Cardiac muscle cell (in vitro differentiated cells and primary cell): Measurements from ENCODE around the gene NRP1. TPM values are rescaled to one million over a fixed set of nuclear protein-coding genes. Genes with fewer than 3 reads are reported as not detected.

Experiments used
- DNase-seq, 2 donors: peaks; one replicate each; pipeline versions ENCODE4 v3.0.0 to v3.0.0-alpha.2; 2010 to 2017; ENCODE audit warnings: low read depth in 1 of 2, low spot score in 1 of 2
- H3K27ac ChIP-seq: fragments of 200-600 bp; sonication (generic); 2 replicates; pipeline ENCODE4 v1.5.1; 2016
- H3K27me3 ChIP-seq: fragments of 200-600 bp; sonication (generic); 2 replicates; pipeline ENCODE4 v1.6.0; 2016; ENCODE audit warnings: control low read depth
- H3K36me3 ChIP-seq: fragments of 200-600 bp; sonication (generic); 2 replicates; pipeline ENCODE4 v1.5.1; 2016; ENCODE audit warnings: control low read depth
- H3K4me1 ChIP-seq: fragments of 200-600 bp; sonication (generic); 2 replicates; pipeline ENCODE4 v1.8.1; 2017; ENCODE audit warnings: low read depth, mild to moderate bottlenecking, mixed run types
- H3K4me3 ChIP-seq: fragments of 200-600 bp; sonication (generic); 2 replicates; pipeline ENCODE4 v1.5.1; 2016; ENCODE audit warnings: mild to moderate bottlenecking
- H3K9me3 ChIP-seq: fragments of 200-600 bp; sonication (generic); 2 replicates; pipeline ENCODE4 v1.5.1; 2017; ENCODE audit warnings: low read depth, mild to moderate bottlenecking, control low read depth
- polyA plus RNA-seq: library from polyadenylated mRNA; unstranded; fragments of >200 nt; fragmentation: Nextera tagmentation; extraction: Ambion mirVana; gene quantifications from 2 replicates; pipeline ENCODE4 v1.2.1, GENCODE V29; 2016
- total RNA-seq: library from RNA; depleted of rRNA; stranded (reverse); fragments of >200 nt; gene quantifications from 2 replicates; pipeline ENCODE4 v1.2.3, GENCODE V29; 2016
- TF ChIP-seq, protein P1 (sequence below): IDR thresholded peaks from 2 replicates; pipeline ENCODE4 v1.5.1; 2012; ENCODE audit warnings: low read depth, mild to moderate bottlenecking, low read length

The NRP1 gene
- total and polyA plus RNA-seq, 2 experiments from 2014 or later = 145 to 327 TPM

DNA sequence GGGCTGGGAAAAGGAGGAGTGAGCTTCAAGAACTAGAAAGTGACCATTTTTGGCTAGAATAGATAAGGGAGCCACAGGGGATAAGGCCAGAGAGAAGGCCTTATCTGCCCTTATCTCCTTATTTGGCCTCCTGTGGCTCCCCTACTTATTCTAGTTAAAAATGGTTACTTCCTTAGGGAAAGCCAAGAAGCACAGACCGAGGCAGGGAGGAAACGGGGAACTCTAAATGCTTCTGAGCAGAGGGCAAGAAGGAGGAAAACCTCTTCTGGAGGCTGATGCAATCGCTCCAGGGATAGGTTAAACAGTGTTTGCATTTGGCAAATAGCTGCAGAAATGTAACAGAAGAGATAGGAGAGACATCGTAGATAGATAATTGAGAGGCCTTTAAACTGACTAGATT, 18.6 kb downstream of the NRP1 start:
- no peaks in the 10 kb centered on the region for H3K9me3 ChIP-seq
- DNase-seq = peak in 1 of 2 donors; percentile 82
- peak overlapping the region; percentile 76 for H3K27ac ChIP-seq
- no peaks in the 10 kb centered on the region for H3K27me3 ChIP-seq
- peaks cover 27% of the 10 kb centered on the region for H3K36me3 ChIP-seq
- no peak overlapping the region for H3K4me3 ChIP-seq
- H3K4me1 ChIP-seq = peaks cover 34% of the 10 kb centered on the region
- TF ChIP-seq, protein P1, sequence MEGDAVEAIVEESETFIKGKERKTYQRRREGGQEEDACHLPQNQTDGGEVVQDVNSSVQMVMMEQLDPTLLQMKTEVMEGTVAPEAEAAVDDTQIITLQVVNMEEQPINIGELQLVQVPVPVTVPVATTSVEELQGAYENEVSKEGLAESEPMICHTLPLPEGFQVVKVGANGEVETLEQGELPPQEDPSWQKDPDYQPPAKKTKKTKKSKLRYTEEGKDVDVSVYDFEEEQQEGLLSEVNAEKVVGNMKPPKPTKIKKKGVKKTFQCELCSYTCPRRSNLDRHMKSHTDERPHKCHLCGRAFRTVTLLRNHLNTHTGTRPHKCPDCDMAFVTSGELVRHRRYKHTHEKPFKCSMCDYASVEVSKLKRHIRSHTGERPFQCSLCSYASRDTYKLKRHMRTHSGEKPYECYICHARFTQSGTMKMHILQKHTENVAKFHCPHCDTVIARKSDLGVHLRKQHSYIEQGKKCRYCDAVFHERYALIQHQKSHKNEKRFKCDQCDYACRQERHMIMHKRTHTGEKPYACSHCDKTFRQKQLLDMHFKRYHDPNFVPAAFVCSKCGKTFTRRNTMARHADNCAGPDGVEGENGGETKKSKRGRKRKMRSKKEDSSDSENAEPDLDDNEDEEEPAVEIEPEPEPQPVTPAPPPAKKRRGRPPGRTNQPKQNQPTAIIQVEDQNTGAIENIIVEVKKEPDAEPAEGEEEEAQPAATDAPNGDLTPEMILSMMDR = no peak

DNA sequence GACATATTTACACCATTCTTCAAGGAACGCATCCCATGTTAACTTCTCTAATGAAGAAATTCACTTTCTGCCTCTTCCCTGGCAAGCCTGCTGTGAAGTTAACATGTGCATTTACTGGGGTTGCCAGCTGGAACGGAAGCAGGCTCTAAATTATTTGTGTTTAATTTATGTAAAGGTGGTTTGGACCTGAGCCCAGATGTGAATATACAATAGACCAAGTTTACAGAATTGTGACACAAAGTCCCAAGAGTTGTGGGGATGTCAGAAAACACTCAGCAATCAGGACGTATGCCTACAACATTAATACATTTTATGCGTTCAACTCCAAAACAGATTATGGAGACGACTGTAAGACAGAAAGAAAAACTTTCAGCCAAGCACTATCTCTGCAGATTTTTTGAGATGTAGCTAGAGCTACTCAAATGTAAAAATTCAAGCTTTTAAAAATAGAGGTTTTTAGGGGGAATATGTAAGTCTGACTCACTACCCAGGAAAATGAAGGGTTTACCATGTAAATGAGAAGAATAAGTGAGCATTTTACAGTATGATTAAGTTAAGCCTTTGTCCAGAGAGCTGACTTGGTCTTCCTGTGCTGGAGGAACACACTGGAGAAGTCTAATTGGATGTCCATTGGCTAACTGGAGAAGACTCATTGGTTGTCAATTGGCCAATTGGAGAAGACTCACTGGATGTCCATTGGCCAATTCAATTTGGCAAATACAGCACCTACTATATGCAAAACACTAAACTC, 19.5 kb downstream of the NRP1 start:
- H3K36me3 ChIP-seq = peaks cover 29% of the 10 kb centered on the region

DNA sequence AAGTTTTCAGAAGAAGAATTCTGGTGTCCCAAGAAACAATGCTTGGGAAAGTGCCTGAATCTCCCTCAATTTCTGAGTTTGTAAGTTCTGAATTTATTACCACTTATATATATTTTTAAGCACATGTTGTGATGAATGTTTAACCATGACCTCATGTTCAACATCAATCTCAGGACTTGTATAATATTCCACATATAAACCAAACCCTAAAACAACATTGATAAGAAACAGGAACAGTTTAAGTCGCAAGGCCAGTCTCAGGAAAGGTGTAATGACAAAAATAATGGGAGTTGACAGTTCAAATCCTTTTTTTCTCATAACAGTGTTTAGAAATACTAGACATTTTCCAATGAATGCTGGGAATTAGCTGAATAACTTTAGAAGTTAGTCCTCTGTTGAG, 22.8 kb downstream of the NRP1 start:
- H3K9me3 ChIP-seq = no peaks in the 10 kb centered on the region
- peaks cover 36% of the 10 kb centered on the region for H3K36me3 ChIP-seq
- H3K4me1 ChIP-seq = peaks cover 33% of the 10 kb centered on the region
- H3K27me3 ChIP-seq = no peaks in the 10 kb centered on the region
- TF ChIP-seq, protein P1 = no peak
- no peak overlapping the region for H3K4me3 ChIP-seq
- no peak for DNase-seq
- H3K27ac ChIP-seq = peak overlapping the region; percentile 64

More for the DNA sequence above, 19.5 kb downstream of the NRP1 start:
- Histone ChIP-seq H3K27ac (peak overlapping the region; percentile 4), H3K4me1 (peaks cover 41% of the 10 kb centered on the region), H3K4me3 (no peak overlapping the region), H3K27me3 (no peaks in the 10 kb centered on the region), H3K9me3 (no peaks in the 10 kb centered on the region)
- DNase-seq = peak in 1 of 2 donors; percentile 51
- TF ChIP-seq, protein P1 = no peak

DNA sequence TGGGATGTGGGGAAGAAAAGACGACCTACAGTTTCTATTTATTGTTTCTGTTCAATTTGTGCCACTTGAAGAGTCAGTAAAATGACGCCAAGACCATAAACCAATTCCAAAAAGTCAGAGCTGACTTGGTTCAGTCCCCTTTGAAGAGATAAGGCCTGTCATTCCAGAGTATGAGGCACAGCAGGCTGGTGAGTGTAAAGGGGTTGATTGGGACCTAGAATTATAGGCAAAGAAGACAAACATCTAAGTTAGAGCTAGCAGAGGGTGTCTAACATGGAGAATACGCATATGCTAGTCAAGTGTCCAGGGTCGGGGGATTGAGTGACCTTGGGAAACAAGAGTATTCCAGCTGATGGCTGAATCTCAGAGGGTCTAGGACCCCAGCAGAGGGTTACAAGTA, 23.6 kb downstream of the NRP1 start:
- H3K36me3 ChIP-seq = peaks cover 36% of the 10 kb centered on the region
- DNase-seq = no peak
- H3K27me3 ChIP-seq = no peaks in the 10 kb centered on the region
- peaks cover 25% of the 10 kb centered on the region for H3K4me1 ChIP-seq
- no peaks in the 10 kb centered on the region for H3K9me3 ChIP-seq
- peak overlapping the region; percentile 64 for H3K27ac ChIP-seq
- TF ChIP-seq, protein P1 = no peak
- no peak overlapping the region for H3K4me3 ChIP-seq

DNA sequence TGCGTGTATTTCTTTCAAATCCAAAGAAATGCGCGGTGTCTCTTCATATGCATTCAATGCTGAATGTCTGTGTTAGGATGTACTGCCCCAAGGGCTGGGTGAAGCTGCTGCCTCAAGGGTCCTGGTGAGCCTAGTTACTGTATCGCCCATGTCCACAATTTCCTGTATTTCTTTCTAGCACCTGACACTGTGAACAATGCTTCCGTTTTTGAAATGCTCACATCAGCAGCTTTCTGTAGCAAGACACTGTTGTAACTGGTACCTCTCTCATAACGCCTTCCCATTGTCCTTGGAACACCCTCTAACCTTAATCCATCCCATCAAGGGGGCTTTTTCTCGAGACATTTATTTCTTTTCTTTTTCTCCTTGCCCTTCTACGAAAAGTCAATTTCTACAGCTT, 25.1 kb downstream of the NRP1 start:
- no peak for DNase-seq
- TF ChIP-seq, protein P1 = no peak

More for the DNA sequence above, 25.1 kb downstream of the NRP1 start:
- H3K27ac ChIP-seq = peak overlapping the region; percentile 9
- peaks cover 30% of the 10 kb centered on the region for H3K36me3 ChIP-seq
- H3K9me3 ChIP-seq = no peaks in the 10 kb centered on the region
- H3K4me1 ChIP-seq = peaks cover 23% of the 10 kb centered on the region
- H3K4me3 ChIP-seq = no peak overlapping the region
- H3K27me3 ChIP-seq = no peaks in the 10 kb centered on the region
